ENCODE measurements around the gene SEMA3A.

SEMA3A gene

DNA sequence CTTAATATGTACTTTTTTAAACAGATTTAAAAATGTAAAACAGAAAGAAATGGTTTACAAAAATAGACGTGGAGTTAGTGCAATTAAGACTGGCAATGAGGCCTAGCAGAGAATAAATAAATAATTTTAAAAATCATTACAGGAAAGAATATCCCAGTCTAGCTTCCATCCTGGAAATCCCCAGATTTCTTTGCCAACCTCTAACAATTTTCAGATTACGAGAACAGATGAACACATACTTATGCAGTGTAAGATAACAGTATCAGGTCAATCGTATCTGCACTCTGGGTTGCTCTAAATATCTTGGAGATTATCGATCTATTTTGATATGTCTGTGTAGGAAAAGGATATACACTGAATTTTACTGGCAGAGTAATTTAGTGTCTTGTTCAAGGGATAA is 210.5 kb downstream of the SEMA3A start:
- no peak for DNase-seq (ENCODE audit: low read depth in 1 of 2, low spot score in 1 of 2)
- no peak overlapping the region for H3K4me3 ChIP-seq (replicated peaks; ENCODE audit: insufficient read depth, low read length)
- H3K27me3 ChIP-seq (ENCODE audit: insufficient read depth, poor library complexity, severe bottlenecking): no peaks in the 10 kb centered on the region
- TF ChIP-seq, protein P1, sequence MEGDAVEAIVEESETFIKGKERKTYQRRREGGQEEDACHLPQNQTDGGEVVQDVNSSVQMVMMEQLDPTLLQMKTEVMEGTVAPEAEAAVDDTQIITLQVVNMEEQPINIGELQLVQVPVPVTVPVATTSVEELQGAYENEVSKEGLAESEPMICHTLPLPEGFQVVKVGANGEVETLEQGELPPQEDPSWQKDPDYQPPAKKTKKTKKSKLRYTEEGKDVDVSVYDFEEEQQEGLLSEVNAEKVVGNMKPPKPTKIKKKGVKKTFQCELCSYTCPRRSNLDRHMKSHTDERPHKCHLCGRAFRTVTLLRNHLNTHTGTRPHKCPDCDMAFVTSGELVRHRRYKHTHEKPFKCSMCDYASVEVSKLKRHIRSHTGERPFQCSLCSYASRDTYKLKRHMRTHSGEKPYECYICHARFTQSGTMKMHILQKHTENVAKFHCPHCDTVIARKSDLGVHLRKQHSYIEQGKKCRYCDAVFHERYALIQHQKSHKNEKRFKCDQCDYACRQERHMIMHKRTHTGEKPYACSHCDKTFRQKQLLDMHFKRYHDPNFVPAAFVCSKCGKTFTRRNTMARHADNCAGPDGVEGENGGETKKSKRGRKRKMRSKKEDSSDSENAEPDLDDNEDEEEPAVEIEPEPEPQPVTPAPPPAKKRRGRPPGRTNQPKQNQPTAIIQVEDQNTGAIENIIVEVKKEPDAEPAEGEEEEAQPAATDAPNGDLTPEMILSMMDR (IDR thresholded peaks at IDR 0.05; ENCODE audit: insufficient read depth, low read length): no peak
- no peak for TF ChIP-seq GABPA (IDR thresholded peaks at IDR 0.05; ENCODE audit: low read depth)
- no peak for TF ChIP-seq POLR2AphosphoS5 (IDR thresholded peaks at IDR 0.05; ENCODE audit: low read depth)
- TF ChIP-seq SPI1 (IDR thresholded peaks at IDR 0.05; ENCODE audit: borderline replicate concordance, low read depth): no peak
- no peak overlapping the region for H3K27ac ChIP-seq (replicated peaks)

DNA sequence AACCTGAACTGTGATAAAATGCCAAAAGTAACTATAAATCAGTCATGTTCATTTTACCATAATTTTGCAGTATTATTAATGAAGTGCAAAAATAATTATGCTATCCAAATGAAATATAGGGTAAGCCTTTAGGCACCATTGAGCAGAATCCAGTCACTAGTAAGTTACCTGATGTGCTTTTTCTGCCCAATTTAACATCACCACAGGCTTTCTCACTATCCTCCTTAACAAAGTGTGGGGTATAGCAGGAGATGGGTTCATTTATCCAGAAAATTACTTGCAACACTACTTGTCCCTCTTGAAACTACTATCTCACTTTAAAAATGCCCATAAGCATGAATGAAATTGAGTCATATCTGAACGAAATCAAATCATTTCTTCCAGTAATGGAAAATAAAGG is 211.0 kb downstream of the SEMA3A start:
- H3K4me3 ChIP-seq (replicated peaks; ENCODE audit: insufficient read depth, low read length): no peak overlapping the region
- H3K27ac ChIP-seq (replicated peaks): no peak overlapping the region
- TF ChIP-seq SPI1 (IDR thresholded peaks at IDR 0.05; ENCODE audit: borderline replicate concordance, low read depth) (no peak), POLR2AphosphoS5 (IDR thresholded peaks at IDR 0.05; ENCODE audit: low read depth) (no peak), GABPA (IDR thresholded peaks at IDR 0.05; ENCODE audit: low read depth) (no peak)
- TF ChIP-seq, protein P2, sequence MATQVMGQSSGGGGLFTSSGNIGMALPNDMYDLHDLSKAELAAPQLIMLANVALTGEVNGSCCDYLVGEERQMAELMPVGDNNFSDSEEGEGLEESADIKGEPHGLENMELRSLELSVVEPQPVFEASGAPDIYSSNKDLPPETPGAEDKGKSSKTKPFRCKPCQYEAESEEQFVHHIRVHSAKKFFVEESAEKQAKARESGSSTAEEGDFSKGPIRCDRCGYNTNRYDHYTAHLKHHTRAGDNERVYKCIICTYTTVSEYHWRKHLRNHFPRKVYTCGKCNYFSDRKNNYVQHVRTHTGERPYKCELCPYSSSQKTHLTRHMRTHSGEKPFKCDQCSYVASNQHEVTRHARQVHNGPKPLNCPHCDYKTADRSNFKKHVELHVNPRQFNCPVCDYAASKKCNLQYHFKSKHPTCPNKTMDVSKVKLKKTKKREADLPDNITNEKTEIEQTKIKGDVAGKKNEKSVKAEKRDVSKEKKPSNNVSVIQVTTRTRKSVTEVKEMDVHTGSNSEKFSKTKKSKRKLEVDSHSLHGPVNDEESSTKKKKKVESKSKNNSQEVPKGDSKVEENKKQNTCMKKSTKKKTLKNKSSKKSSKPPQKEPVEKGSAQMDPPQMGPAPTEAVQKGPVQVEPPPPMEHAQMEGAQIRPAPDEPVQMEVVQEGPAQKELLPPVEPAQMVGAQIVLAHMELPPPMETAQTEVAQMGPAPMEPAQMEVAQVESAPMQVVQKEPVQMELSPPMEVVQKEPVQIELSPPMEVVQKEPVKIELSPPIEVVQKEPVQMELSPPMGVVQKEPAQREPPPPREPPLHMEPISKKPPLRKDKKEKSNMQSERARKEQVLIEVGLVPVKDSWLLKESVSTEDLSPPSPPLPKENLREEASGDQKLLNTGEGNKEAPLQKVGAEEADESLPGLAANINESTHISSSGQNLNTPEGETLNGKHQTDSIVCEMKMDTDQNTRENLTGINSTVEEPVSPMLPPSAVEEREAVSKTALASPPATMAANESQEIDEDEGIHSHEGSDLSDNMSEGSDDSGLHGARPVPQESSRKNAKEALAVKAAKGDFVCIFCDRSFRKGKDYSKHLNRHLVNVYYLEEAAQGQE (IDR thresholded peaks at IDR 0.05; ENCODE audit: insufficient replicate concordance, low read depth): no peak
- TF ChIP-seq, protein P1 (IDR thresholded peaks at IDR 0.05; ENCODE audit: insufficient read depth, low read length): no peak
- no peak for DNase-seq (ENCODE audit: low read depth in 1 of 2, low spot score in 1 of 2)
- H3K27me3 ChIP-seq (ENCODE audit: insufficient read depth, poor library complexity, severe bottlenecking): no peaks in the 10 kb centered on the region

DNA sequence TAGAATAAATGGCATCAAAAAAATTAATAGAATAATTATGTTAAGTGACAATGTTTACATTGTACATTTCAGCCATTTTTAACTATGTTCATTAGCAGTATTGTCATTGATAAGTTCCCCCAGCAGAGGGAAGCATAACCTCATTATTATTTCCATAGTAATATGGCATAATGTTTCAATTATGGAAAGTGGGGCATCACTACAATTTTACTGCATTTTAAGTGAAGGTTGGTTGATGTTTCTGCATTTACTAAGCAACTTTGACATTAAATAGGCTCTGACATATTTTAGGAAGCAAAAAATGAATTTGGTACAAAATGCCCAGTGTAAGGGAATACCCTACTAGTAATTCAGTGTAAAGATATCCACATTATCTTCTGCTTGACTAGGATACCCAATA is 218.3 kb downstream of the SEMA3A start:
- TF ChIP-seq SPI1 (IDR thresholded peaks at IDR 0.05; ENCODE audit: borderline replicate concordance, low read depth): no peak
- TF ChIP-seq, protein P1 (IDR thresholded peaks at IDR 0.05; ENCODE audit: insufficient read depth, low read length): no peak
- TF ChIP-seq GABPA (IDR thresholded peaks at IDR 0.05; ENCODE audit: low read depth): no peak
- TF ChIP-seq POLR2AphosphoS5 (IDR thresholded peaks at IDR 0.05; ENCODE audit: low read depth): no peak
- TF ChIP-seq, protein P2 (IDR thresholded peaks at IDR 0.05; ENCODE audit: insufficient replicate concordance, low read depth): no peak
- Histone ChIP-seq H3K27me3 (ENCODE audit: insufficient read depth, poor library complexity, severe bottlenecking) (no peaks in the 10 kb centered on the region), H3K27ac (replicated peaks) (no peak overlapping the region), H3K4me3 (replicated peaks; ENCODE audit: insufficient read depth, low read length) (no peak overlapping the region)
- DNase-seq (ENCODE audit: low read depth in 1 of 2, low spot score in 1 of 2): peak in 1 of 2 experiments; percentile 9

DNA sequence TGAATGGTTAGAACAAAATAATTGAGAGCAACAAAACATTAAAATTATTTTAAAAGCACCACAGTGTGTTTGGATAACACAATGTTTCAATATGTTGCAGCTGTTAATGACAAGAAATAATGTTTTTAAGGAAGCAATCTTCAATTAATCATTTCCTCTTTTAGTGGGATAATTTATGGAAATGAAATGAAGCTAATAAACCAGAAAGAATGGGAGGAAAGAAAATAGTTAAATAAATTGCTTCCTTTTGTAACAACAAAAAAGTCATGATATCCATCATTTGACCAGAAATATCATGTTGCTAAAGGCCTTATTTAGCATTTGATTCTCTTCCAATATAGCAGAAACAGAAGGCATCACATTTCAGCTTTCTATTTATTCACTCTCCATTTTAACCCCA is 224.5 kb downstream of the SEMA3A start:
- Histone ChIP-seq H3K4me3 (replicated peaks; ENCODE audit: insufficient read depth, low read length) (no peak overlapping the region), H3K27me3 (ENCODE audit: insufficient read depth, poor library complexity, severe bottlenecking) (no peaks in the 10 kb centered on the region), H3K27ac (replicated peaks) (no peak overlapping the region)
- TF ChIP-seq SPI1 (IDR thresholded peaks at IDR 0.05; ENCODE audit: borderline replicate concordance, low read depth) (no peak), POLR2AphosphoS5 (IDR thresholded peaks at IDR 0.05; ENCODE audit: low read depth) (no peak), GABPA (IDR thresholded peaks at IDR 0.05; ENCODE audit: low read depth) (no peak)
- TF ChIP-seq, protein P1 (IDR thresholded peaks at IDR 0.05; ENCODE audit: insufficient read depth, low read length): no peak
- TF ChIP-seq, protein P2 (IDR thresholded peaks at IDR 0.05; ENCODE audit: insufficient replicate concordance, low read depth): no peak
- DNase-seq (ENCODE audit: low read depth in 1 of 2, low spot score in 1 of 2): no peak
